Measurements from ENCODE around the gene MYCT1.

- no peak for TF ChIP-seq ELF4 (IDR thresholded peaks at IDR 0.05)
- TF ChIP-seq NFRKB (IDR thresholded peaks at IDR 0.05): no peak
Observed at GRCh38 chr6:152705327-152705726, 7.6 kb downstream of the MYCT1 start.
